ENCODE results near the gene GRN. TPM values are rescaled to one million over a fixed set of nuclear protein-coding genes. Genes with fewer than 3 reads are reported as not detected.
A peak's percentile ranks its signal among the peaks of the same experiment; 100 is the strongest.

GRN gene
- total RNA-seq (ENCODE audit: low replicate concordance) = 241 and 592 TPM in 2 replicates

- DNase-seq (ENCODE audit: low read depth) = peak; percentile 100
- TF ChIP-seq, protein P1, sequence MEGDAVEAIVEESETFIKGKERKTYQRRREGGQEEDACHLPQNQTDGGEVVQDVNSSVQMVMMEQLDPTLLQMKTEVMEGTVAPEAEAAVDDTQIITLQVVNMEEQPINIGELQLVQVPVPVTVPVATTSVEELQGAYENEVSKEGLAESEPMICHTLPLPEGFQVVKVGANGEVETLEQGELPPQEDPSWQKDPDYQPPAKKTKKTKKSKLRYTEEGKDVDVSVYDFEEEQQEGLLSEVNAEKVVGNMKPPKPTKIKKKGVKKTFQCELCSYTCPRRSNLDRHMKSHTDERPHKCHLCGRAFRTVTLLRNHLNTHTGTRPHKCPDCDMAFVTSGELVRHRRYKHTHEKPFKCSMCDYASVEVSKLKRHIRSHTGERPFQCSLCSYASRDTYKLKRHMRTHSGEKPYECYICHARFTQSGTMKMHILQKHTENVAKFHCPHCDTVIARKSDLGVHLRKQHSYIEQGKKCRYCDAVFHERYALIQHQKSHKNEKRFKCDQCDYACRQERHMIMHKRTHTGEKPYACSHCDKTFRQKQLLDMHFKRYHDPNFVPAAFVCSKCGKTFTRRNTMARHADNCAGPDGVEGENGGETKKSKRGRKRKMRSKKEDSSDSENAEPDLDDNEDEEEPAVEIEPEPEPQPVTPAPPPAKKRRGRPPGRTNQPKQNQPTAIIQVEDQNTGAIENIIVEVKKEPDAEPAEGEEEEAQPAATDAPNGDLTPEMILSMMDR (IDR thresholded peaks at IDR 0.05; ENCODE audit: insufficient read depth, low read length) = no peak
- peak within 1 kb of the TSS; percentile 98 for H3K4me3 ChIP-seq (ENCODE audit: low read depth, low read length)
Measured at GRCh38 chr17:44344939-44345453, at the start of gene GRN. Gene GRN, plus strand, starts transcription at chr17:44345302. Its CDS starts 3,863 bp downstream, at chr17:44349165.

DNA sequence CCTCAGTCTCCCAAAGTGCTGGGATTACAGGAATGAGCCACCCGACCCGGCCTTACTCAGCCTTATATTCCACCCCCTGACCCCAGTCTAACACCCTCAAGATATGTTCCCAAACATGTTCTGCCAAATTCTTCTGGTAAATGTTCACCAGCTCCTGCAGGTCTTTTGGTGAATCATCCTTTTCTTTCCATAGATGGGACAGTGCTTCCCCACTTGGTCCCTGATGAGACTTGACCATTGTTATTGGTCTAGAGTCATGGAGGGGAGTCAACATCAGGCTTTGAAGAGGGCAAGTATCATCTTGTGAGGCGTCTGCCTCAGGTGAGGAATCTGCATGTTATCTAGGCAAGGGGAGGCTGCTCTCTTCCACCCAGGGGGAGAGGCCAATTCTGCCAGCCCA is 47.1 kb upstream of the GRN start:
- no peak for DNase-seq (ENCODE audit: low read depth)
- H3K4me3 ChIP-seq (ENCODE audit: low read depth, low read length) = no peak overlapping the region
- TF ChIP-seq, protein P1 (IDR thresholded peaks at IDR 0.05; ENCODE audit: insufficient read depth, low read length) = no peak

GRCh38 chr17:44304651-44305050 is 40.5 kb upstream of the GRN start:
- TF ChIP-seq, protein P1 (IDR thresholded peaks at IDR 0.05; ENCODE audit: insufficient read depth, low read length) = no peak
- DNase-seq (ENCODE audit: low read depth) = no peak
- H3K4me3 ChIP-seq (ENCODE audit: low read depth, low read length) = no peak overlapping the region

DNA sequence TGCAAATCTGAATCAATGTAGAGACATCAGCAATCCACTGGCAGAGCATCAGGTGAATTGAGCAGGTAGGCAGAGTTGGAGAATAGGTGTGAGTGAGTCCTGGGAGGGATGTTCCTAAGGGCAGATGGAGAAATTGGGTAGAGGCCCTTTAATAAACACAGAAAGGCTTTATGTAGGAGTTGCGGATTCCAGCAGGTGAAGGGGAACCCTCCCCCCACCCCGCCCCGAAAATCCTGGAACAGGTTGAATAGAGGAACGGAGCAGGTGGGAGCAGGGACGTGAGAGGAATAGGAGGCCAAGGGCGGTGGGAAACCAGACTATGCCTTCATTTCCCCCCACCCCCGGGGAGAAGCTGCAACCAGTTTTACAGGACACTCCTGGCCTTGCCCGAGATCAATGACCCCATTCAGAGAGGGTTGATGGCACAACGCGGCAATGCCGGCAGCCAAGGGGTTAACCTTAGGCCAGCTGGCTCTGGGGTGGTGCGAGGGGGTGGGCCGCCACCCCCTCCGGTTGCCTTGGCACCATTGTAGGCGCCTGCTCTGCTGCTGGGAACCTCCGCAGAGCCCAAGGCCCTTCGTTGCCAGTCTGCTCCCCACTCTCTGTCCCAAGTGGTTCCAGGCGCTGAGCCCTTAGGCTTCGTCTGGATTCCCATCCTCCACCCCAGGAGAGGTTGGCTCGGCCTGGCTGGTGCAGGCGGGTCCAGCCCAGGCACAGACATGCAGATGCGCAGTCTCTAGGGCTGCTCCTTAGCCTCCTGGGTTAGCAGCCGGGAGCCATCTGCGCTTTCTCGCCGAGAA is 37.5 kb upstream of the GRN start:
- DNase-seq (ENCODE audit: low read depth) = peak; percentile 37
- peak overlapping the region; percentile 62 for H3K4me3 ChIP-seq (ENCODE audit: low read depth, low read length)

GRCh38 chr17:44308320-44308818 is 36.7 kb upstream of the GRN start, which contains the start of gene RUNDC3A:
Gene RUNDC3A, plus strand, starts transcription at chr17:44308601. Its CDS starts 232 bp downstream, at chr17:44308833.
- H3K4me3 ChIP-seq (ENCODE audit: low read depth, low read length) = peak within 1 kb of the TSS; percentile 62
- TF ChIP-seq, protein P1 (IDR thresholded peaks at IDR 0.05; ENCODE audit: insufficient read depth, low read length) = no peak
- DNase-seq (ENCODE audit: low read depth) = peak; percentile 70

More for the DNA sequence above, 37.5 kb upstream of the GRN start:
- TF ChIP-seq, protein P1 (IDR thresholded peaks at IDR 0.05; ENCODE audit: insufficient read depth, low read length) = no peak

DNA sequence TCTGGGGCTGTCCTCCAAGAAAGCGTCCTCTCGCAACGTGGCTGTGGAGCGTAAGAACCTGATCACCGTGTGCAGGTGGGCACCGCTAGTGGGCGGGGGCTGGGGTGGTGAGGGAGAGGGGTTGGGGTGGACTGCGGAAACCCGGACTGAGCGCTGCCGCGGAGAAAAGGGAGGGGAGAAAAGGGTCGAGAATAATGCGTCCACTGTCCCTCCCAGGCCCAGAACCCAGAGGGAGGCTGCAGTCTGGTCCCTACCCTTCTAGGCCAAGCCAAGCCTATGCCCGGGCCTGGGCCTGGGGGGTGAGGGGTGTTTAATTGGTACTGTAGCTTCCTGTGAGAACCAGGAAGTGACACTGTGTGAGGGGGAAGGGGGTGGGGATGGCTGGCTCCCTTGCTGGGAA is 36.2 kb upstream of the GRN start:
- TF ChIP-seq, protein P1 (IDR thresholded peaks at IDR 0.05; ENCODE audit: insufficient read depth, low read length) = no peak
- no peak for DNase-seq (ENCODE audit: low read depth)
- no peak overlapping the region for H3K4me3 ChIP-seq (ENCODE audit: low read depth, low read length)

Measured in fibroblast of the aortic adventitia (primary cell).